ENCODE results near the gene SAA1.
"Not testable (repeated sequence)": the region's sequence is repeated elsewhere in the genome, so short reads cannot be mapped to it uniquely, and the experiment has no call there.

Gene SAA1

GRCh38 chr11:18259259-18259658 is 6.8 kb upstream of the SAA1 start:
- no peak overlapping the region for H3K4me3 ChIP-seq (replicated peaks; ENCODE audit: low read depth, low read length)
- TF ChIP-seq CTCF (IDR thresholded peaks at IDR 0.05; ENCODE audit: low read depth, low read length, missing control alignments): no peak
- no peak for DNase-seq (ENCODE audit: extremely low read depth, low read depth)

- no peak for DNase-seq (ENCODE audit: extremely low read depth, low read depth)
- H3K4me3 ChIP-seq (replicated peaks; ENCODE audit: low read depth, low read length): no peak overlapping the region
- no peak for TF ChIP-seq CTCF (IDR thresholded peaks at IDR 0.05; ENCODE audit: low read depth, low read length, missing control alignments)
These were observed 4.3 kb upstream of the SAA1 start for GRCh38 chr11:18261721-18262120.

GRCh38 chr11:18262681-18263350 is 3.2 kb upstream of the SAA1 start:
- H3K4me3 ChIP-seq (replicated peaks; ENCODE audit: low read depth, low read length); DNase-seq (ENCODE audit: extremely low read depth, low read depth): not testable (repeated sequence)

GRCh38 chr11:18264035-18264434 is 2.0 kb upstream of the SAA1 start:
- TF ChIP-seq CTCF (IDR thresholded peaks at IDR 0.05; ENCODE audit: low read depth, low read length, missing control alignments): no peak

GRCh38 chr11:18264677-18265555 is 1.1 kb upstream of the SAA1 start:
- no peak for DNase-seq (ENCODE audit: extremely low read depth, low read depth)
- no peak overlapping the region for H3K4me3 ChIP-seq (replicated peaks; ENCODE audit: low read depth, low read length)
- TF ChIP-seq CTCF (IDR thresholded peaks at IDR 0.05; ENCODE audit: low read depth, low read length, missing control alignments): no peak

More at GRCh38 chr11:18264035-18264434, 2.0 kb upstream of the SAA1 start:
- no peak for DNase-seq (ENCODE audit: extremely low read depth, low read depth)
- H3K4me3 ChIP-seq (replicated peaks; ENCODE audit: low read depth, low read length): no peak overlapping the region

GRCh38 chr11:18267335-18268133 is 1.5 kb downstream of the SAA1 start:
- not testable (repeated sequence) for H3K4me3 ChIP-seq (replicated peaks; ENCODE audit: low read depth, low read length); DNase-seq (ENCODE audit: extremely low read depth, low read depth)

GRCh38 chr11:18269252-18269651 is 3.2 kb downstream of the SAA1 start:
- H3K4me3 ChIP-seq (replicated peaks; ENCODE audit: low read depth, low read length); DNase-seq (ENCODE audit: extremely low read depth, low read depth): not testable (repeated sequence)

GRCh38 chr11:18270102-18270501 is 4.0 kb downstream of the SAA1 start:
- TF ChIP-seq CTCF (IDR thresholded peaks at IDR 0.05; ENCODE audit: low read depth, low read length, missing control alignments): no peak
- no peak for DNase-seq (ENCODE audit: extremely low read depth, low read depth)
- H3K4me3 ChIP-seq (replicated peaks; ENCODE audit: low read depth, low read length): no peak overlapping the region

Measured in HFF-Myc (cell line).